Inflammatory macrophage treated with lipopolysaccharide for 1 hour (primary cell): ENCODE results near the gene VARS2.

Experiments
- DNase-seq, 2 donors: peaks; one replicate each; pipeline ENCODE4 v3.0.0-alpha.2; 2020 to 2022

VARS2 gene

DNA sequence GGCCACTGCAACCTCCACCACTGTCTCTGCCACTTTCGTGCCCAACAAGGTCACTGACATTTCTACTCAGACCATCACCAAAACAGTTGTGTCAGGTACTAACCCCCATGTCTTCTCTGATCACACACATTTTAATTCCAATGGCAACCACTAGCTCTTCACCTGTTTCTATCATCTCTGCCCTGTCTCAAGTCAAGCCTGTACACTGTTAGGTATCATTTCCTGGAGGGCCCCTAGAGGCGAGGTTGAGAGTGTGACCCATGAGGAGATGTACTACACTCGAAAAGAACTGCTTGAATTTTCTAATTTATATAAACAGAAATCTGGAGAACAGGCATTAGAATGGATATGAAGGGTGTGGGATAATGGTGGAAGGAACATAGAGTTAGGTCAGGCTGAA, 52.1 kb downstream of the VARS2 start:
- DNase-seq = no peak

DNA sequence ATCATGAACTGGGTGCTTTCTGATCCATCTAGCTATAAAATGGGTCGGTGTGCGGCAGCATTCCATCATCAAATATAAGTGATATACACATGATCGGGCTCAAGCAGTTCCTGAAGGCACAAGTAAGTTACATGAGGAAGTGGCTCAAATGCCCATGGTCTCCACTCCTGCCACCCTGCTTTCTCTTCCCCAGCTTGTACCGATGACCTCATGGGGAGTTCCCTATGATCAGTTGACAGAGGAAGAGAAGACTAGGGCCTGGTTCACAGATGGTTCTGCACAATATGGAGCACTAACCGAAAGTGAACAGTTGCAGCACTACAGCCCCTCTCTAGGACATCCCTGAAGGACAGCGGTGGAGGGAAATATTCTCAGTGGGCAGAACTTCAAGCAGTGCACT, 55.1 kb downstream of the VARS2 start:
- peak; percentile 77 to 87 for DNase-seq

DNA sequence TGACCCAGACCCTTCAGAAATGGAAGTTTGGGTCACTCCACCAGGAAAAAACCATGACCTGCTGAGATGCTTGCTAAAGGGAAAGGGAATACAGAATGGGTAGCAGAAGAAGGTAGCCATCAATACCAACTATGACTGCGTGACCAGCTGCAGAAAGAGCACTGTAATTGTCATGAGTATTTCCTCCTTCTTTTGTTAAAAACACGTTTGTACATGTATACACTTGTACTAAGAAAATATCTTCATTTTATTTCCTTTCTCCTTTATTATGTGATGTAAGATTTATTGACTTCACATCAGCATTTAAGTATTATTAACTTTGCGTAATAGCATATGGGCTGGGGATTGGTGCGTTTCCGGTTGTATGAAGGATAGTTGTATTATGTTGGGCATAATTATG, 56.9 kb downstream of the VARS2 start:
- no peak for DNase-seq

DNA sequence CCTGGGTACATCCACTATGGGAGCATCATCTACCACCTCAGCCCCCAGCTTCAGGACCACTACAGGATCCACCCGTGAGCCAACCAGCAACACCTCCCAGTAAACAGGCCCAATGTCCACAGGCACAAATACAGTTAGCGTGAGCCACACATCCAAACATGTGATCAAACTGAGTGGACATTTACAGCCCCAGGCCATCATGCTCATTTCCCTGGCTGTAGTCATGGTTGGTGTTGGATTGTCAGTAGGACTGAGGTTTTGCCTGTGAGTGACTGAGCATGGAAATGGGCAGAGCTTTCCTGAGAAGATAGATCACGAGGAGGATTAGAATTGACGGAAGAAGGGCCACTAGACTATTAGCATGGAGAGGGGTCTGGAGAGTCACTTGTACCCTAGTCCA, 58.8 kb downstream of the VARS2 start:
- DNase-seq = no peak

DNA sequence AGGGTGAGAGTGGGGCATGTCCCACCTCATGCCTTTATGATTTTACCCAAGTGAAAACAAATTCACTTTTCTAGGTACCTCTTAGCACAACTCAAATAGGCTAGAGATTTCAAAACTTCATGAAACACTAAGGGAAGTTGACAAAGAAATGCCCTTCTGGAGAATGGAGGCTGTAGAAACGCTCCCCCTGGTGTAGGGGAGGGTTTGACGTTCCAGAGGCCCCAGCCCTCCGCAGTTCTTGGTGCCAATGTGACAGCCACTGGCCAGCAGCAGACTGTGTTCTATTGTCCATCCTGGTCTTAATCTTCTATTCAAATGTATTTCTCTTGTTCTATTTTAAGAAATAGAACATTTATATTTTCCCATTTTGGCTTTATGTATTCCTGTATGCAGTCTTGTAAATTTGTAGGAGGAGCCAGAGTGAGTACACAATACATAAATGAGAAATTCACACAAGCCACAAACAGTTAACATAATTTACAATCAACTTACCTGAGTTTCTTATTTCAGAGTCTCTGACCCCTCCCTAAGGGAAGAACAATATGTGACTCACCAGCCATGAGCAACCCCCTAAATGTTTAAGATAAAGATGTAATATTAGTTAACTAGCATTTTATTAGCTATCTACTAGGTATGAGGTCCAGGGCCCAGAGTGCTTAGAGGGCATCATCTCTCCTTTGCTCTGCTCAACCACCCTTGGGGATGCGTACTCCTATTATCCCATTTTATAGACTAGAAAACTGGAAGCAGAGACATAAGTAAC, 60.6 kb downstream of the VARS2 start:
- DNase-seq = no peak
